GM06990 (cell line): ENCODE data around the gene HDHD5.

ENCODE experiments used
- DNase-seq: peaks from one replicate; pipeline ENCODE4 v3.0.0-alpha.2; 2011; ENCODE audit not compliant: insufficient read length; ENCODE audit errors: extremely low read depth
- H3K27me3 ChIP-seq: replicated peaks from 2 replicates; pipeline ENCODE4 v1.6.0; 2011; ENCODE audit warnings: low read length; ENCODE audit not compliant: control insufficient read depth, insufficient read depth
- H3K36me3 ChIP-seq: 2 replicates; pipeline ENCODE4 v1.5.1; 2011; ENCODE audit warnings: low read length; ENCODE audit not compliant: control insufficient read depth, insufficient read depth
- H3K4me3 ChIP-seq: replicated peaks from 2 replicates; pipeline ENCODE4 v1.5.1; 2011; ENCODE audit warnings: low read depth, mild to moderate bottlenecking, control low read depth, low read length
- CTCF ChIP-seq: IDR thresholded peaks from 2 replicates; pipeline ENCODE4 v1.5.1; 2011; ENCODE audit warnings: low read length, control low read depth, mild to moderate bottlenecking, inconsistent platforms; ENCODE audit not compliant: insufficient read depth, poor library complexity, severe bottlenecking

The HDHD5 gene

GRCh38 chr22:17140826-17141766 lies 18.0 kb downstream of the HDHD5 start:
- Histone ChIP-seq H3K27me3 (no peaks in the 10 kb centered on the region), H3K36me3 (peaks cover 19% of the 10 kb centered on the region), H3K4me3 (no peak overlapping the region)
- no peak for TF ChIP-seq CTCF
- no peak for DNase-seq

GRCh38 chr22:17140022-17140421 lies 19.1 kb downstream of the HDHD5 start:
- TF ChIP-seq CTCF = no peak
- Histone ChIP-seq H3K36me3 (peaks cover 16% of the 10 kb centered on the region), H3K27me3 (no peaks in the 10 kb centered on the region), H3K4me3 (no peak overlapping the region)
- no peak for DNase-seq

- Histone ChIP-seq H3K36me3 (peaks cover 12% of the 10 kb centered on the region), H3K4me3 (no peak overlapping the region), H3K27me3 (no peaks in the 10 kb centered on the region)
- DNase-seq = no peak
- TF ChIP-seq CTCF = no peak
Observed at GRCh38 chr22:17138513-17138912, 20.6 kb downstream of the HDHD5 start.

- no peak for DNase-seq
- no peaks in the 10 kb centered on the region for H3K27me3 ChIP-seq
- H3K36me3 ChIP-seq = peaks cover 12% of the 10 kb centered on the region
- no peak for TF ChIP-seq CTCF
- H3K4me3 ChIP-seq = no peak overlapping the region
Observed at GRCh38 chr22:17137861-17138425, 21.1 kb downstream of the HDHD5 start.

- no peak for TF ChIP-seq CTCF
- Histone ChIP-seq H3K27me3 (no peaks in the 10 kb centered on the region), H3K4me3 (no peak overlapping the region), H3K36me3 (peaks cover 12% of the 10 kb centered on the region)
- DNase-seq = no peak
Observed at GRCh38 chr22:17137170-17137569, 21.9 kb downstream of the HDHD5 start.
